Esophagus squamous epithelium (tissue), 5 donors: ENCODE results near the gene LDHB. TPM values are rescaled to one million over a fixed set of nuclear protein-coding genes. Genes with fewer than 3 reads are reported as not detected.

Experiments
- DNase-seq: peaks from one replicate; lab custom pipeline; 2025; lab: John Stamatoyannopoulos, UW
- H3K27ac ChIP-seq, 4 donors: fragments of 200-600 bp; sonication (generic); one replicate each; pipeline ENCODE4 v1.5.1; 2016 to 2019; ENCODE audit warnings: mild to moderate bottlenecking in 1 of 4
- H3K27me3 ChIP-seq, 4 donors: fragments of 200-600 bp; sonication (generic); 1 replicate in 3 of 4; 2 replicates in 1 of 4; pipeline versions ENCODE4 v1.5.1 to v1.6.0; 2017 to 2021; ENCODE audit warnings: antibody characterized with exemption in 1 of 4
- H3K36me3 ChIP-seq, 3 donors: fragments of 200-600 bp; sonication (generic); one replicate each; pipeline ENCODE4 v1.5.1; 2016 to 2019
- H3K4me1 ChIP-seq, 3 donors: fragments of 200-600 bp; sonication (generic); one replicate each; pipeline ENCODE4 v1.5.1; 2017 to 2019
- H3K4me3 ChIP-seq, 4 donors: fragments of 200-600 bp; sonication (generic); 1 replicate in 3 of 4; 2 replicates in 1 of 4; pipeline ENCODE4 v1.5.1; 2016 to 2019; ENCODE audit warnings: mild to moderate bottlenecking in 2 of 4, moderate library complexity in 1 of 4
- H3K9me3 ChIP-seq, 3 donors: fragments of 200-600 bp; sonication (generic); one replicate each; pipeline ENCODE4 v1.5.1; 2016 to 2019
- POLR2A ChIP-seq, 4 donors: fragments of 450-650 bp; IDR thresholded peaks; one replicate each; pipeline ENCODE4 v1.6.1; 2017; ENCODE audit warnings: antibody characterized with exemption in 4 of 4, mild to moderate bottlenecking in 4 of 4, moderate library complexity in 3 of 4
- WGBS, 2 donors: methylation state at CpG; one replicate each; pipeline ENCODE4 v1.1.5; 2018; 5-methylcytosine and 5-hydroxymethylcytosine counted together
- intact Hi-C: fragments of 100-400 bp; cut with DNase I; formaldehyde crosslinking; loops from one replicate; pipeline ENCODE4 v1.15.0; 2022
- total RNA-seq, 4 donors: library from RNA; depleted of rRNA; stranded (reverse); fragments of >200 nt; gene quantifications; one replicate each; pipeline ENCODE4 v1.1.0, GENCODE V29; 2016
- TF ChIP-seq, protein P1 (sequence below), 6 experiments: fragments of 450-650 bp in 4 of 6; fragments of 200-600 bp in 2 of 6; sonication (generic) in 2 of 6; IDR thresholded peaks; one replicate each; pipeline ENCODE4 v1.5.1; 2016 to 2019; ENCODE audit warnings: antibody characterized with exemption in 6 of 6, mild to moderate bottlenecking in 4 of 6, moderate library complexity in 4 of 6
- donor health status: DM: yes; HTN: yes; CAD: no.

Gene LDHB
- total RNA-seq, 4 donors from 2014 or later: 79.1 to 251 (median 213) TPM

DNA sequence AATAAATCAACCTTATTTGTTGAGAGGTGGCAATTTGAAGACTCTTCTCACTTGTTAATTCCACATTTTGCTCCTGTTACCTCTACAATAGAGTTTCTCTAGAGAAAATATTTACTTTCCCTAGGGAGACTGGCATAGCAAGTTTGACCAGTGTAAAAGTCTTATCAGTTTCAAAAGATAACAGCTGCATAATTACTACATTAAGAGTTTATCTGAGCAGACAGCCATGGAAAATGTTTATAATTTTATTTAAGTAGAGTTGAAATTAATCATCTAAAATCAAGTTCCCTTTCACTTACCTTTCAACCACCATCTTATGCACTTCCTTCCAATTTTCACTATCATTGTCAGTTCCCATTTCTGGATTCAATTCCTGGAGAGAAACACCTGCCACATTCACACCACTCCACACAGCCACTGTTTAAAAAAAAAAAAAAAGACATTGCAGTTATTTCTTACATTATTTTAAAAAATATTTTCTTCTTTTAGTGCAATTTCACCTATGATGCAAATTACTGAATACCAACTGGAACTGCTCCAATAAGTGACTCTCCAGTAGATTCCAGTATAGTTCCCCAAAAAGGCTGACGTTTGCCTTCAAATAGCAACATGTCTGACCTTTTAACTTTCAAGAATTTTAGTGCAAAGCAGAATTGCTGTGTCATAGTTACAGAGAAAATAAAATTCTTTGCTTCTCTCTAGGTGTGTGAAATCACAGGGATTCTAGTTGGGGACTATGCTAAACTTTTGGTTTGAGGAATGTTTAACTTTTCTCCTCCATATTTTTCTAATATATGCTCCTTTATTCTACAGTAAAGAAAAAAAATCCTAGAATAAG, 19.4 kb downstream of the LDHB start:
- H3K27ac ChIP-seq: no peak overlapping the region
- intact Hi-C loops: no loop called here
- H3K27me3 ChIP-seq: no peaks in the 10 kb centered on the region
- 43 to 59% methylated on average over 1 of the region's 1 CpG for WGBS, 2 donors
- no peaks in the 10 kb centered on the region for H3K9me3 ChIP-seq
- TF ChIP-seq, protein P1, sequence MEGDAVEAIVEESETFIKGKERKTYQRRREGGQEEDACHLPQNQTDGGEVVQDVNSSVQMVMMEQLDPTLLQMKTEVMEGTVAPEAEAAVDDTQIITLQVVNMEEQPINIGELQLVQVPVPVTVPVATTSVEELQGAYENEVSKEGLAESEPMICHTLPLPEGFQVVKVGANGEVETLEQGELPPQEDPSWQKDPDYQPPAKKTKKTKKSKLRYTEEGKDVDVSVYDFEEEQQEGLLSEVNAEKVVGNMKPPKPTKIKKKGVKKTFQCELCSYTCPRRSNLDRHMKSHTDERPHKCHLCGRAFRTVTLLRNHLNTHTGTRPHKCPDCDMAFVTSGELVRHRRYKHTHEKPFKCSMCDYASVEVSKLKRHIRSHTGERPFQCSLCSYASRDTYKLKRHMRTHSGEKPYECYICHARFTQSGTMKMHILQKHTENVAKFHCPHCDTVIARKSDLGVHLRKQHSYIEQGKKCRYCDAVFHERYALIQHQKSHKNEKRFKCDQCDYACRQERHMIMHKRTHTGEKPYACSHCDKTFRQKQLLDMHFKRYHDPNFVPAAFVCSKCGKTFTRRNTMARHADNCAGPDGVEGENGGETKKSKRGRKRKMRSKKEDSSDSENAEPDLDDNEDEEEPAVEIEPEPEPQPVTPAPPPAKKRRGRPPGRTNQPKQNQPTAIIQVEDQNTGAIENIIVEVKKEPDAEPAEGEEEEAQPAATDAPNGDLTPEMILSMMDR (IDR thresholded peaks at IDR 0.05): no peak
- no peak for TF ChIP-seq POLR2A (IDR thresholded peaks at IDR 0.05)
- DNase-seq: no peak
- H3K4me1 ChIP-seq: peaks cover 0 to 9% (median 0%) of the 10 kb centered on the region in 3 donors
- peaks cover 0 to 91% (median 20%) of the 10 kb centered on the region in 3 donors for H3K36me3 ChIP-seq
- no peak overlapping the region for H3K4me3 ChIP-seq

DNA sequence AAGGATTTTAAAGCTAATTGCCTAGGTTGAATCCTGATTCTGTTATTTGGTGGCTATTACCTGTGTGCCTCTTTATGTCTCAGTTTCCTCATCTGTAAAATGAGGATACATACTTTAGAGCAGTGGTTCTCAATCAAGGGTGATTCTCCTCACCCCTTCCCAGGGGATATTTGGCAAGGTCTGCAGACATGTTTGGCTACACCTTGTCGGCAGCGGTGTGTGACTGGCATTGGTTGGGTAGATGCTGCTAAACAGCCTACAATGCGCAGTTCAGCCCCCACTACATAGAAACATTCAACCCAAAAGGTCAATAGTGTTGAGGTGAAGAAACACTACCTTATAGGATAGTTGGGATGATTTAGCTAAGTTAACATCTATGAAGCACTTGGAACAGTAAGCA, 23.4 kb downstream of the LDHB start:
- Histone ChIP-seq H3K9me3 (no peaks in the 10 kb centered on the region), H3K4me1 (no peaks in the 10 kb centered on the region), H3K36me3 (peaks cover 0 to 54% (median 6%) of the 10 kb centered on the region in 3 donors), H3K4me3 (no peak overlapping the region), H3K27ac (no peak overlapping the region), H3K27me3 (no peaks in the 10 kb centered on the region)
- intact Hi-C loops: no loop called here
- TF ChIP-seq POLR2A (IDR thresholded peaks at IDR 0.05): no peak
- TF ChIP-seq, protein P1 (IDR thresholded peaks at IDR 0.05): no peak
- WGBS, 2 donors: 100% methylated on average over 3 of the region's 3 CpGs
- DNase-seq: no peak

DNA sequence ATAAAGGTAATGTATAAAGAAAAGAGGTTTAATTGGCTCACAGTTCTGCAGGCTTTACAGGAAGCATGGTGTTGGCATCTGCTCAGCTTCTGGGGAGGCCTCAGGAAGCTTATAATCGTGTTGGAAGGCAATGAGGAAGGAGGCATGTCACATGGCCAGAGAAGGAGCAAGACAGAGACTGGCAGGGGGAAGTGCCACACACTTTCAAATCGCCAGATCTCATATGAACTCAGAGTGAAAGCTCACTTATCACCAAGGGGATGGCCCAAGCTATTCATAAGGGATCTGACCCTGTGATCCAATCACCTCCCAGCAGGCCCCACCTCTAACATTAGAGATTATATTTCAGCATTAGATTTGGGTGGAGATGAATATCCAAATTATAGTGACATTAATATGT, 26.3 kb downstream of the LDHB start:
- no peak for DNase-seq
- peaks cover 0 to 27% (median 6%) of the 10 kb centered on the region in 3 donors for H3K36me3 ChIP-seq
- TF ChIP-seq POLR2A (IDR thresholded peaks at IDR 0.05): no peak
- TF ChIP-seq, protein P1 (IDR thresholded peaks at IDR 0.05): no peak
- no peaks in the 10 kb centered on the region for H3K9me3 ChIP-seq
- intact Hi-C loops: no loop called here
- no peak overlapping the region for H3K27ac ChIP-seq
- H3K4me3 ChIP-seq: no peak overlapping the region
- H3K27me3 ChIP-seq: no peaks in the 10 kb centered on the region
- 31 to 40% methylated on average over 2 of the region's 2 CpGs for WGBS, 2 donors
- no peaks in the 10 kb centered on the region for H3K4me1 ChIP-seq

DNA sequence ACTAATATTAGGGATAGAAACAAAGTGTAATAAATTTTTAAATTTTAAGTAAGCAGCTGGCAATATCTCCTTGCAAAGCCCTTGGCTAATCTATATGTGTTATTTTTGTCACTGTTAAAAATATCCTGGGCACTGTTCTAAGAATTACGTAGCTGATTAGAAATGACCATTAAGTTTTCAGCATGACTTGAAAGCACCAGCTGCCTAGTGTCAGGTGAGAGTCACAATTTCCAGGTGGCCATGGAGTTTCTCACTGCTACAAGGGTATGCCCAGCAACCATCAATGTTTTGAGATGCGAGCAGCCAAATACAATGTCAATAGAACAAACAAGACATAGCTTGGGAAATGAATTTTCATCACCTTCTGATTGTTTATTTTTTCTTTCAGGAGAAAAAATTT, 29.7 kb downstream of the LDHB start:
- Histone ChIP-seq H3K27me3 (no peaks in the 10 kb centered on the region), H3K4me3 (no peak overlapping the region), H3K9me3 (no peaks in the 10 kb centered on the region), H3K27ac (no peak overlapping the region), H3K36me3 (no peaks in the 10 kb centered on the region), H3K4me1 (no peaks in the 10 kb centered on the region)
- intact Hi-C loops: no loop called here
- WGBS, 2 donors: 93 to 95% methylated on average over 2 of the region's 2 CpGs
- no peak for TF ChIP-seq POLR2A (IDR thresholded peaks at IDR 0.05)
- TF ChIP-seq, protein P1 (IDR thresholded peaks at IDR 0.05): no peak
- DNase-seq: no peak

DNA sequence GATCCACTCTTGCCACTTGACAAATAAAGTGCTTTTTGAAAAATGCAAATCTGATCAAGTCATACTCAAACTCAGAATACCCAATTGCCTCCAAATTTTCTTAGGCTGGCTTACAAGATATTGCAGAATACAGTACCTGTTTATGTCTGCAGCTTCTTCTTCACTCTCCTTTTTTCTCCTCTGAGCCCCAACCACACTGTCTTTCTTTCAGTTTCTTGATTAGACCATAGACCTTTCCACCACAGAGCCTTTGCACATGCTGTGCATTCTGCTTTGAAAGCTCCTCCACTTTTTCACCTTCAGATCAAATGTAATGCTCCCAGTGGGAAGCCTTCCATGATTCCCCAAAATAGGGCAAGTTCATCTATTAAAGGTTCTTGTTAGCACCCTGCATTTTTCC, 39.1 kb downstream of the LDHB start:
- H3K27ac ChIP-seq: no peak overlapping the region
- no peaks in the 10 kb centered on the region for H3K36me3 ChIP-seq
- intact Hi-C loops: no loop called here
- H3K9me3 ChIP-seq: no peaks in the 10 kb centered on the region
- H3K4me3 ChIP-seq: no peak overlapping the region
- H3K27me3 ChIP-seq: no peaks in the 10 kb centered on the region
- peaks cover 0 to 20% (median 0%) of the 10 kb centered on the region in 3 donors for H3K4me1 ChIP-seq
- TF ChIP-seq POLR2A (IDR thresholded peaks at IDR 0.05): no peak
- TF ChIP-seq, protein P1 (IDR thresholded peaks at IDR 0.05): no peak
- no peak for DNase-seq
